Stimulated activated CD4-positive, alpha-beta T cell treated with anti-CD3 and anti-CD28 coated beads, Interleukin-1b, Interleukin-23, amount 100 ng/mL, for 48 hours (primary cell): ENCODE measurements around the gene LSAMP.

Experiments used
- DNase-seq: peaks from one replicate; pipeline ENCODE4 v3.0.0-alpha.2; 2020

Gene LSAMP

DNA sequence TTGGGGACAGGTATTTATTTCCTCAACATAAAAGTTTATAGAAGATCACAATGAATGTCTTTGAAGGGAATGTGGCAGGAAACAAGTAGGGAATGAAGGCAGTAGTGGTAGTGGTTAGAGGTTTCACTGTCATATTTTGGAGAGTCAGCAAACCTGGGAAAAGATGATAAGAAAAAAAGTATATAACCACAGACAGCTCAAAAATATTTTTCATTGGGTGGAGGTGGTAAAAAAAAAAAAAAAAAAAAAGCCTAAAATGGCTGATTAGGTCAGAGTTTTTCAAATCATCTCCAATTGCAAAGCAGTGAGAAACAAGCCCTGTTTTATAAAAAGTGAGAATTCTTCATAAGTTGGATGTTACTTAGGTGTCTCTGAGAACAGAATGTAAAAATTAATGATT is 400.0 kb downstream of the LSAMP start:
- DNase-seq: no peak

DNA sequence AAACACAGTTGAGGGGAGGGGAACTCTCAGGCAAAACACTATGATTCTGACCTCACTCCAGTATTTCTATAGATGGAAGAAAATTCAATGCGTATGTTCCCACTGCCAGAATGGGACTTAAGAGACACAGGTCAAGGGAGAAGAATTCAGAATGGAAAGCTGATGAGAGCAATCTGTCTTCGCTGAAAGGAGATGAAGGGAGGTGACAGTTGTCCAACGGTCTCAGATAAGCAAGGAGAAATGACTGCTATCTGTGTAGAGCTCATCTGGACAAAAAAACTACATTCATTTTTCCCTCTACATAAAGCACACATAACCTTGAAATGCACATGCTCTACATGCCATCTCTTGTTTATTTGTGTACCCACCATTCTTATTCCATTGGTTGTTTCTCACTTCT is 405.1 kb downstream of the LSAMP start:
- DNase-seq: no peak

DNA sequence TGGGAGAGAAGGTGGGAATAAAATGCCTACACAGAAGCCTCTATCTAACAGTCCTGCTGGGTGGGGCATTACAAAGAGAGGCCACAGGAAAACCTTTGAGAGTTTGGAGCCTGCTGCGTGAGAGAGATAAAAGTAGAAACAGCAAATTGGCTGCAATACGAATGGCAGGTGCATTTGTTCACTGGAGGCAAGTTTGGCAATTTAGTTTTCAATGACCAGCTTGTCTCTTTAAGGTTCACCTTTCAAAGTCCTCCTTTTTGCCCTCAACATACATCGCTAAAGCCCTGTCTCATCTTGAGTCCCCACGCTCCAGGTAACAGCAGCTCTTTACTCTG is 405.7 kb downstream of the LSAMP start:
- no peak for DNase-seq

DNA sequence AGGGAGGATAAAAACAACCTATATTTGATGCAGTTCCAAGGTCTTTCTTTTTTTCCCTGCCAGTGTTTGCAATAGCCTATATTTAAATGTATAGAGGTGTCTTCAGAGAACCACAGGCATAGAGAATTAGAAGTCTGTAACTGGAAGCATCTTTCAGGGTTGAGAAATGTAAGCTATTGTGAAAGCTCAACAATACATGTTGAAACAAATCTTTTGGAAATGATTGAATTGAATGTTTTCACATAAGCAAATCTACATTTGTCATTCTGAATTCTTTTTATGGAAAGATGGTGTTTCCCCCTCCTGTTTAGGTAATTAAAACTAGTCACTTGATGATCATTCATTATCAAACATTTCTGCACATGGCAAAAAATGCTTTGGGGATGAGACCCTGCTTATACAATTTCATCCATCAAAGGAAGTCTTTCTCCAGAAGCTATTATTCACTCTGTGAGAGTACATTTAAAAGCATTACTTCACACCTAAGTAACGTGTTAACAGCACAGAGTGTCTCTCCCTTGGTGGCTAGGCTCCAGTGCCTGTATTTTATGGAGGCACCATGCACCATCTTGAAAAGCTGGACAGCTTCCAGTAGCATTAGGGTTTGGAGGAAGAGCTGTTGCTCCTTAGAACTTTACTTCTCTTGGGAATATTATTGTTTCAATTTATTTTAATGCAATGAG is 406.2 kb downstream of the LSAMP start:
- DNase-seq: no peak

DNA sequence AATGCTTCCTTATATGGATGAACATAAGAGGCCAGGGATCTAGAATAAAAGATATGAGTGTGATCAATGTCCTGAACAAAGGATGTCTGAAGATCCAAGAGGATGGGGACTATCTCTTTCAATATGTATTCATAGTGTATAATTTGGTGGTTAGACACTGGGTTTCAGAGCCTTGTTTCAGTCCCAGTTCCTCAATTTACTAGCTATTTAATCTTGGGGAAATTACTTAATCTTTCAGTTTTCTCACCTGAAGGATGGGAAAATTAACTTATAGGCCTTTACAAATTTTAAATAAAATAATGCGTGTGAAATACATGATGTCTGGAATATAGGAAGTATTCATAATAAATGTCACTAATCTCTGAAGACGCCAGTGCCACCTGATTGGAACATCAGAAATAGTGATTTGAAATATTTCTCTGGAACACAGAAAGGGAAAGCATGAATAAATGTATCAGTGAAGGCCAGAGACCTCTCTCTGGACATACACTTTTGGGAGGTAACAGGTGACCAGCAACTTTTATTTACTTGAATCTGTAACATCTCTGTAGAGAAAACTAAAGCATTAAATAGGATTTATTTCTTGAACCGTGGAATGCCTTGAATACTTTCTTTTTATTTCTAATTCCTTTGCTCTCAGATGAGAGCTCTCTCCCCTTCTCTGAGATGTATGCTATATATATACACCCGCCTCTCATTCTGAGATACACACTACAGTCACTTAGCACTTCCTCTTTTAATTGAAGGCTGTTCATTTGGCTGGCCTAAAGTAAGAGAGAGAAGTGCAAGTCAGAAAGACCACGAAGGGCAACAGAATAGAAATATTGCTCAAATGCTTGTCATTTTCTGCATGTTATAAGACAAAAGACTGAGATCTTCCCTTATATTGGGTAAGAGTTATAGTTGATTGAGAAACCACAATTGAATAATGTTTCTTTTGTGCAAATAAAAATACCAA is 407.1 kb downstream of the LSAMP start:
- no peak for DNase-seq

DNA sequence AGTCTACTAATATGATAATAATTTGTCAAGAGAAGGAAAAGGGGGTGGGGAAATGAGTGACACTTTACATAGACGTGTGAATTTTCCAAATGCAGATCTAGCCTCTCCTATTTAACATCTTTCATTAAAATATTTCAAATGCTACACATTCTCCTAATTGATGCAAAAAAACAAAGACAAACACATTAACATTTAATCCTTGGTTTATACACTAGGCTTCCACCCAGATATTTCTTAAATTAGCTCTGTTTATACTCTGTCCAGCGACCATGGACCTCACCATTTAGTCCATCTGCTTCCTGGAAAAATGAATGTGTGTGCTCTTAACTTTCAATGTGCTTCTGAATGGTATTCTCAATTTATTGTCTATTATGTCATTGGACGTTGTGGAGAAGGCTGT is 409.9 kb downstream of the LSAMP start:
- DNase-seq: no peak

DNA sequence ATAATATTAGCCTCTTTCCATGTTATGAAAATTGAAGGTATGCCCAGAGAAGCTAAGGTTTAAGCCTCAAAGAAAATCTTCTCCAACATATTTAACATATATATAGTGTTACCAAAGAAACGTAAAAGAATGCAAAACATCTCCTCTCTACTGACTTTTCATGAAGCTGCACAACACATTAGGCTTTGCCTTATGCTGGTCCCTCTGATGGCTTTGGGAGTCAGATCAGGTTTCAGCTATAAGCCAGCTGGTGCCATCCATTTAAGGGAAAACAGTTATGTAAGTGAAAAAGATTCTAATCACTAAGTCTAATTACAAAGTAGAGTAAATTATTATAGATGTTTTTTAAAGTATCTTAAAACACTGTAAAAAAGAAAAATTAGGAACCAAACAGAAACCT is 410.5 kb downstream of the LSAMP start:
- no peak for DNase-seq

DNA sequence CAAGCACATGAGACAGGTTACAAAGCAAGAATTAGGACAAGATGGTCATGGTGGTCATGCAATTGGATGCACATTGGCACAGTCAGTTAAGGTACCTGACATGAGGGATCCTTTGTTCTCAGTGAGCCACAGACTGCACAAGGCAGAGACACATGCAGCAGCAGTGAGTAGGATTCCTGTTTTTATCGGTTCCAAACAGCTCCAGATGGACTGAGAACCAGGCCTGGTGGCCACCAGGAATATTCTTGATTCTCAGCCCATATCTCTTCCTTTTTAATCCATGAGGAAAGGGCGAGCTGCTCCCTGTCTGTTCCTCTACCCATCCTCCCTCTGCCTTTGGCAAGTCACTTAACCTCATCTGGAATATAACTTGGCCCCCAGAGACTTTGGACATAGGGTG is 411.2 kb downstream of the LSAMP start:
- no peak for DNase-seq

DNA sequence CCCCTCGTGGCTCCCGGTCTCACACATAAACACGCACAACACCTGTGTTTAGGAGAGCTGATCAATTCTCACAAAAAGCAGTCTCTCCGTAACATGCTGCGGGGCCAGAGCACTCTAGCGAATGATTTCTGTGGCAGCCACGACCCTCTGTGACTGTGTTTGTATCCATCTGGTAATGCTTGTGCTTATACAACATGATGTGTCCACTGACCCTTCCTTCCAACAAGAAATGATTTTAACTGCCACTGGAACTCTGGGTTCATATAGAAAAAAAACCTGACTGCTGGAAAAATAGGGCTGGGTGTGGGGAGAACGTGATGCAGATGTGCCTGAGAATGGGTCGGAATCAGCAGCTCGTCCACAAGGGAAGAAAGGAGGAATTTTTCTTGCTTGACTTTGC is 411.8 kb downstream of the LSAMP start:
- no peak for DNase-seq

DNA sequence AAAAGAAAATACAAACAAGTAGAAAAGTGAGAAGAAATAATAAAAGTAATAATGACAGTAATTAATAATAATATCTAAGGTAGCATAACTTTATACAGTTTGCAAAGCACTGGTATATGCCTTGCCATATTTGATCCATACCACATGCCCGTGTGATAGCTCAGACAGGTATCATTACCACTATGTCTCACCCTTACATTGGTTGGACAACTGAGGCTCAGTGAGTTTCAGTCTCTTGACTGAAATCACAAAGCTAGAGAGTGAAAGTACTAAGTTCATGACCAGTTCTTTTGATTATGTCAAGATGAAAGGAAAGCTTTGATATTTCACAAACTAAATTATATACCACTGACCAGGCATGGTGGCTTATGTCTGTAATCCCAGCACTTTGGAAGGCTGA is 413.1 kb downstream of the LSAMP start:
- DNase-seq: no peak

DNA sequence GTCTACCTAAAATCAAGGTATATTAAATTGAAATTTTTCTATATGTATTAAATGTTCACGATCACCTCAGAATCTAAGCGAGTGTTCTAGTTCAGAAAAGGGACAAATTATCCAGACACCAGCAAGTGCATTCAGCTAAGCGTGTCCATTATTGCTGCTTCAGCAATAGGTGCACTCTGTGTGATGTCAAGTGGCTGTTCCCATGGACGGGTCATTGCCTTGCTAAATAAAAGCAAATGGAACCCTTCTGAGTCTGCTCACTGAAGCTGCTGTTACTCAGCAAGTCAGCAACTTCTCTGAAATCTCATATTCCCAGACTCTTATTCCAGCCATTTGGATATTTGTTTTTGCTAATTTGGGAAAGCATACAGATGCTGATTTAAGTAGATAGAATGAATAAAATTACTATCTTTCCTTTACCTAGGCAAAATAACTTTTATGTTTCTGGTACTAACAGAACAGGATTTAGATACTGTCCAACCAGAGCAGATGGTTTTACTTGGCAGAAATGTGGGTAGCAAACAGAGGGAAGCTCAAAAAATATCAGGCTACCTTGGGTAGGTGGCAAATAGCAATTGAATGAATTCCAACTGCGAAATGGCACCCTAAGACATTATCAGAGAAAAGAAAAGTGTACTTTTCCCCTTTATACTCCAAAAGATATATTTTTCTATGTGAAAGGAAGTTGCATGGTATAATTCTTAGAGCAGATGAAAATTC is 415.0 kb downstream of the LSAMP start:
- no peak for DNase-seq

DNA sequence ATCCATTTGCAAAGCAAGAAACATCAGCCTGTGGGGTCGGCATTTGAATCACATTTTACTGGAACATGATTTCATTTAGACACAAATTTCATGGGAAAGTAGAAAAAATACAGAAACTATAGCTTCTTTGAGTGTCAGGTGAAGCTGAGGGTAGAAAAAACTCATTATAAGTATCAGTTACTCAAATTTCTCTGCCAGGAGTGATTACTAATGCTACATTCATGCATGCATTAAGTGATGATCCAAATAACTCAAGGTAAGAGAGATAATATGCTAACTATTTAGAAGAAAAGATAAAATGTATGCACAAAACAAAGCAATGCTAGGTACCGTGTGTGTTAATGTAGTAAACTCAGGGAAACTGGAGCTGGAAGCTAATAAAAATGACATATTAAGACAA is 416.0 kb downstream of the LSAMP start:
- DNase-seq: no peak

DNA sequence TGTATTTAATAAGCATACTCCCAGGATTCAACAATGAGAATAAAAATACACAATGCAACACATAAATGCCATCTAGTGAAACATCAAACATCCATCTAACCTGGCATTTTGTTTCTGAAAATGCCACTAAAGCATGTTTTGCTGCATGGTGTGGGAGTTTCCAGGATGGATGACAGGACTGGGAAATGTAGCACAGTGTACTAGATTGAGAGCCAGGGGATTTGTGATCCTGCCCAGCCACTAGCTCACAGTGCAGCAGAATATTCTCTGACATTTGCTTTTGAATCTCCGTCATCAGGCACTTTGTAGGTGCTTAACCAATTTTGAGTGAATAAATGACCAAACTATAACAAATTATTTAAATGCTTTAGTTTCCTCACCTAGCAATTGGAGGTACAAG is 417.1 kb downstream of the LSAMP start:
- no peak for DNase-seq

DNA sequence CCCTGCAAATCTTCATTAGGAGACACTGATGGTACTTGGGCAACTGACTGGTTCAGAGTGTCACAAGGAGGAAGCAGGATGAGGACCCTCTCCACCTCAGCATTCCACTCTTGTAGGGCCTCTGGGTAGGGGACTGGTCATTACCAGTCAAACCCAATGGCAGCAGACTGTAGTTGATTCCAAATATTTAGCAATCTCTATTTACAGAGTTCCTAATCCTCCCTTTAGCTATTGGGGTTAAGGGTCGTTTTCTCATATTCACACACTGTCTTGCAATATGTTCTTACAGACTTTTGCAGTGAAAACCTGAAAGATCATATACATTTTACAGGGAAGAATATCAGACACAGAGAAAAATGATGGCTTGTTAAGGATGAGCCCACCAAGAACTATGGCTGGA is 424.3 kb downstream of the LSAMP start:
- DNase-seq: no peak

DNA sequence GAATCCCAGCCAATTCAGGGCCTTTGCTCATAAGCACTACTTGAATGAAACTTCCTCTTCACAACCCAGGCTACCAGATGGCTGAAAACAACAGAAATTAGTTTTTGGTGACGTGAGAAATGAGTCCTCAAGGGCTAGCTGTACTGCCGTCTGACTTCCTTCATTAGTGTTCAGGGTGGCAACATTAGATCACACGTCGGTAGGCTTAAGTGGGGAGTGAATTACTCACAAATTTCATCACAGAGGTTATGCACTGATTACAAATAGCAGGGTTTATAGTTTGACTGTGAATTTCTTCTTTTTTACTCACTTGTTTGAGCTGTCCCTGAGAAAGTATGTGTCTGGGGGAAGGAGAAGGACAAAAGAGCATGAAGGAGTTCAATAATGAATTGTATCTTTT is 424.8 kb downstream of the LSAMP start:
- no peak for DNase-seq

DNA sequence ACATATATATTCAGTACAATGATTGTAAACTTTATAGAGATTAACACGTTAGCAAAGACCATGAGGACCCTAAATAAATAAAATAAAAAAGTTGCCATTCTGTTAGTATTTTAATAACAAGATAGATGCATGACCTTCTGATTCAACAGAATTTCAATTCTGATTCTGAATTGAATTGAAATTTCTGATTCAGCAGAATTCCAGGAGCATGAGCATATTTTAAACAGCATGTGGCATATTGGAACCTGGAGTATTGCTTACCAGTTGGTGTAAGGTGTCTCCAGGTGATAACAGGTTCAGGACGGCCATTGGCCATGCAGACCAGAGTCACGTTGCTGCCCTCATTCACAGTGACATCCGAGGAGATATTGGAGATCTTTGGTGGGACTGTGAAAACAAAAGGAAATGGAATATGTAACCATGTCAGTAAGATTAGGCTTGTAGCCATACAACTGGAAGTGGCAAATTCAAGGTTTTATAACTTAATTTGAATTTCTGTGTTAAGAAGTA is 426.0 kb downstream of the LSAMP start:
- no peak for DNase-seq

DNA sequence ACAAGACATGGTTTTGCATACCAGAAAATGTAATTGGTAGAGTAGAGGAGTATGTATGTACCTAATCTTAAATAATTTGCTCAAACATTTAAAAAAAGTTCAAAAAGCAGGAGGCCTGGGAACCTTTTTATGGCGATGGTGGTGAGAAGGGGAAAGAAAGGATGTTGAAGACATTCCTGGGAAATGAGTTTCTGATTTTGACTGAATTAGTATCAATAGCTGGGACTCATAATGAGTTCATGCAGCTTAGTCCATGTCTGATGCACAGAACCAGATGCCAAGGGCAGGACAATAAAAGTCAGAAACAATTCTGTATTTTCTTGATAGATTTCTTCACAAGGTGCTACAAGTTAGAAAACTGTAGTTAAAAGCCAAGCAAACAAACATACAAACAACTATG is 426.6 kb downstream of the LSAMP start:
- DNase-seq: no peak

DNA sequence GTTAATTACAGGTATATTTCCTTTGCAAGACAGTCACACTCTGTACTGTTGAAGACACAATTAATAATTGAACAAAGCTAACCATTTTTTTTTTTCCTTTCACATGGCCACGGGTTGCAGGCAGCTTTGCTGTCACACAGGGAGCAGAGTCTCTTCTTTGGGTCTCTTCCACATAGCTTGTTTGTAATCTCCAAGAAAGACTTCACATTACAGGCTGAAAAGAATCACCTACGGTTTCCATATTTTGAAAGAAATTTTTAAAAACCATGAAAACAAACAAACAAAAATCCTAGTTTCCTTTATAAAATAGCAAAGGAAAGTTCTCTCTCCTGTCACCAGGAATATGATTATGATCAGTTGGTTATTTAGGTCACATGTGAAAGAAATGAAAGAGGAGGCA is 429.4 kb downstream of the LSAMP start:
- DNase-seq: no peak

DNA sequence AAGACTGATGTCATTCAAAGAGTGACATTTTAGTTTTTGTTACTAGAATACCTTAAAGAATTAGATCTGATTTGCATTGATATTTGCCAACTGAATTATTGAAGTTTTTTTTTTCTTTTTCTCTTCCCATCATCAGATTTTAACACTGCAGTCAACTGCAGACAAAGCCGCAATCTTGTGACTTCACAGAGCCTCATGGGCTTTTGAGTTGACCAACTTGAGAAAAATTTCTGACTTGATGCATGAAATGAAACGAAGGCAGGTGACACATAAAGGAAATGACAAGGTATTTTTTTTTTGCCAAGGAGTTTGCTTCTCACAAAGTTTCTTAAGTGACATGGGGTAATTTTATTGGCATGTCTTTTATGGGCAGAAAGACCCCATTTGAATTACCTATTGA is 438.3 kb downstream of the LSAMP start:
- DNase-seq: no peak

DNA sequence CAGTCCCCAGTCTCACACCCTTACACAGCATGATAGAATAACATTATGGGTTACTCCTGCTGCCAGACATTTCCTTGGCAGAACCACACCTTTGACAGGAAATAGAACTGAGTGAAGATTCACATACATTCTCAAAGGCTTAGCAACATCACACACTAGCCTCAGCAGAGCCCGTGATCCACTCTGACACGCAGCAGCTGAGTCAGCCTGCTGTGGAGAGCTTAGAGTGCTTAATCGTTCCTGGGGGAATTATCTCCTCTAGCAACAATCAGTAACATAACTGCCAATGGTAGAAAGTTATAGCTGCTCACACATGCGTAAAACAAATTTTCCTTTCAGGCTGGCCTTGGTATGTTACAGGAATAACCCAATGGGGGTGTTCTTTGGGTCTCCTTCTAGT is 439.9 kb downstream of the LSAMP start:
- no peak for DNase-seq

DNA sequence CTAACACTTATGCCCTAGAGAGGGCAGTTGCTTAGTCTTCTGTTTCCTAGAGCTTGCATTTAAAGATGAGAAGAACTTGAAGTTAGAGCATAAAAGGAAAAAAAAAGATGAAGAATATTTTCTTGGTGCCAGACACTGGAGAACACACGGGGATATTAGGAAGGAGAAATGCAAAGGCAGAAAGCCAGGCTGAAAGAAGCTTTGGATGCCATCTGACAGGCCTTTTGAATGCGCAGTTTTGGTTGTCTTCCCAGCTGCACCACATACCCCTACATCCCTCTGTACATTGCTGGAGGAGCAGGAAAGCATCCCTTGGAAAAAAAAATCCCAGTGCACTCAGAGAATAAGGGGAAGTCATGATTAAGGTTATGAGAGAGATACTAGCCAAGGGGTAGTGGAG is 443.1 kb downstream of the LSAMP start:
- no peak for DNase-seq

DNA sequence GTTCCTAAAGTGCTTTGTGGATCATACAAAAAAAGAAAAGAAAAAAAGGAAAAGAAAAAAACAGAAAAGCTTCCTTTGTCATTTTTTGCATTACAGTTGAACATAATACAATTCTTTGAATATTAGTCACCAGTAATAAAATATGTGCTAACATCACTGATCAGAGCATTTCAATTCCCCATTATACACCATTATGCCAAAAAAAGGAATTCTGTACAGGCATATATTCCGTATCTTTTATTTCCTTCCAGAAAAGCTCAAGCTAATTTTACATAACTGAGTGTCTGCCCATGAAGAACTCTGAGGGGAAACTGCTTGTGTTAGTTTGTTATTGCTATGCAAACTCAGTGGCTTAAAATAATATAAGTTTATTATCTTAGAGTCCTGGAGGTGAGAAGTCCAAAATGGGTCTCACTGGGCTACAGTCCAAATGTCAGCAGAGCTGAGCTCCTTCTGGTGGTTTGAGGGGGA is 444.1 kb downstream of the LSAMP start:
- no peak for DNase-seq

DNA sequence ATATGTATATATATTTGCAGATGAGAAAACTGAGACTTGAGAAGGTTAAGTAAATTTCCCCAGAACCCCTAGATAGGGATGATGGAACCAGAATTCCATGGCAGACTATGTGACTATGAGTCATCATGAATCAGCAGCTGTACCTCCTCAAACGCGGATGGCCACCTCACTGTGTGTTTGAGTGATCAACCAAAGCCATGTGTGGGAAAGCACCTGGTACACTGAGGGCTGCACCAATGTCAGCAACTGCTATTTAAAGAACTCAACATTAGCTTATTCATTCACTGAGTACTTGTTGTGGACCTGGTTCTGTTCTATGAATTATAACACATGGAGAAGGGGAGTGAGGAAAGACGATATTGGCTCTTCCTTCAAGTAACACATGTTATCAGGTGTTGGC is 445.0 kb downstream of the LSAMP start:
- no peak for DNase-seq

DNA sequence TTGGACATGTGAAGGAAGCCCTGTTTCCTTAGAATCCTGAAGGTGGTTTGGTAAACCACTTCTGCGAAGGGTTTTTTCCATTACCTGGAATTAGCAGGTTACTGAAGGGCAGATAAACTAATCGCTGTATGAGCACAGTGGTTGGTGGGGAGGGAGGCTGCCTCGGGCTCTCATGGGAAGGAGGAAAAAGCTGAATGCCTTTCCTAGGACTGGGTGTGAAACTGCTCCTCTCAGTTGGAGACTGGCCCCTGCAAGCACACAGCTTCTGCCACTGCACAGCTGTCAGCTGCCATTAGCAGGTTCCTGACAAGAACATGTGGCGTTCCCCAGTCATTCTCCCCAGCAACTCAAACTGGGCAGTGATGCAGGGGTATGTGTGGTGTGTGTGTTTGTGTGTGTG is 445.7 kb downstream of the LSAMP start:
- DNase-seq: no peak
